Activated naive CD8-positive, alpha-beta T cell treated with anti-CD3 and anti-CD28 coated beads, Interleukin-2, amount 50 U/mL, for 24 hours (primary cell): ENCODE results near the gene NDUFA12.

Source experiments
- ATAC-seq: fragments of 150-1000 bp; cut with Tn5 transposase; one replicate; pipeline ENCODE4 v1.10.0; 2021
- DNase-seq: peaks from one replicate; pipeline ENCODE4 v3.0.0; 2021
- H3K27ac Mint-ChIP-seq: one replicate; pipeline ENCODE4 v1.8.0; 2021; ENCODE audit warnings: mild to moderate bottlenecking, mixed read lengths
- H3K27me3 Mint-ChIP-seq: one replicate; pipeline ENCODE4 v1.8.0; 2021; ENCODE audit warnings: mixed read lengths
- H3K36me3 Mint-ChIP-seq: one replicate; pipeline ENCODE4 v1.8.0; 2021; ENCODE audit warnings: low read depth, mixed read lengths
- H3K4me1 Mint-ChIP-seq: one replicate; pipeline ENCODE4 v1.8.0; 2021; ENCODE audit warnings: mixed read lengths
- H3K4me3 Mint-ChIP-seq: one replicate; pipeline ENCODE4 v1.8.0; 2021; ENCODE audit warnings: mild to moderate bottlenecking, moderate library complexity, mixed read lengths
- H3K9me3 Mint-ChIP-seq: one replicate; pipeline ENCODE4 v1.8.0; 2021; ENCODE audit warnings: mixed read lengths

NDUFA12 gene

GRCh38 chr12:94969424-94969823, 34.1 kb downstream of the NDUFA12 start:
- Mint-ChIP-seq H3K4me3 (no peak overlapping the region), H3K4me1 (peaks cover 3% of the 10 kb centered on the region), H3K27me3 (no peaks in the 10 kb centered on the region), H3K9me3 (no peaks in the 10 kb centered on the region), H3K27ac (no peak overlapping the region), H3K36me3 (peaks cover 18% of the 10 kb centered on the region)
- DNase-seq: no peak
- ATAC-seq: no peak

GRCh38 chr12:94965982-94966630, 37.4 kb downstream of the NDUFA12 start:
- no peak for DNase-seq
- H3K4me3 Mint-ChIP-seq: no peak overlapping the region
- H3K27ac Mint-ChIP-seq: no peak overlapping the region
- no peaks in the 10 kb centered on the region for H3K4me1 Mint-ChIP-seq
- H3K36me3 Mint-ChIP-seq: peaks cover 12% of the 10 kb centered on the region
- ATAC-seq: no peak
- no peaks in the 10 kb centered on the region for H3K9me3 Mint-ChIP-seq
- no peaks in the 10 kb centered on the region for H3K27me3 Mint-ChIP-seq

- Mint-ChIP-seq H3K4me3 (no peak overlapping the region), H3K9me3 (no peaks in the 10 kb centered on the region), H3K36me3 (no peaks in the 10 kb centered on the region), H3K27ac (no peak overlapping the region), H3K4me1 (no peaks in the 10 kb centered on the region), H3K27me3 (no peaks in the 10 kb centered on the region)
- DNase-seq (no peak), ATAC-seq (no peak)
These were observed 39.8 kb downstream of the NDUFA12 start for GRCh38 chr12:94963649-94964048.

GRCh38 chr12:94962670-94963069, 40.8 kb downstream of the NDUFA12 start:
- H3K36me3 Mint-ChIP-seq: no peaks in the 10 kb centered on the region
- no peaks in the 10 kb centered on the region for H3K4me1 Mint-ChIP-seq
- H3K27me3 Mint-ChIP-seq: no peaks in the 10 kb centered on the region
- no peak for DNase-seq
- H3K27ac Mint-ChIP-seq: no peak overlapping the region
- no peak overlapping the region for H3K4me3 Mint-ChIP-seq
- no peak for ATAC-seq
- H3K9me3 Mint-ChIP-seq: no peaks in the 10 kb centered on the region

GRCh38 chr12:94961911-94962310, 41.6 kb downstream of the NDUFA12 start:
- Mint-ChIP-seq H3K9me3 (no peaks in the 10 kb centered on the region), H3K4me3 (no peak overlapping the region), H3K27ac (no peak overlapping the region), H3K4me1 (no peaks in the 10 kb centered on the region), H3K27me3 (no peaks in the 10 kb centered on the region), H3K36me3 (no peaks in the 10 kb centered on the region)
- DNase-seq: no peak
- ATAC-seq: no peak

- ATAC-seq (no peak), DNase-seq (no peak)
- no peaks in the 10 kb centered on the region for H3K36me3 Mint-ChIP-seq
- no peaks in the 10 kb centered on the region for H3K4me1 Mint-ChIP-seq
- no peak overlapping the region for H3K4me3 Mint-ChIP-seq
- no peaks in the 10 kb centered on the region for H3K27me3 Mint-ChIP-seq
- H3K9me3 Mint-ChIP-seq: no peaks in the 10 kb centered on the region
- H3K27ac Mint-ChIP-seq: no peak overlapping the region
These were observed 42.2 kb downstream of the NDUFA12 start for GRCh38 chr12:94961256-94961824.

GRCh38 chr12:94957006-94957405, 46.5 kb downstream of the NDUFA12 start:
- DNase-seq (no peak), ATAC-seq (no peak)
- H3K4me3 Mint-ChIP-seq: no peak overlapping the region
- H3K27ac Mint-ChIP-seq: no peak overlapping the region
- H3K36me3 Mint-ChIP-seq: no peaks in the 10 kb centered on the region
- no peaks in the 10 kb centered on the region for H3K9me3 Mint-ChIP-seq
- H3K27me3 Mint-ChIP-seq: peaks cover 14% of the 10 kb centered on the region
- peaks cover 14% of the 10 kb centered on the region for H3K4me1 Mint-ChIP-seq

- no peak overlapping the region for H3K4me3 Mint-ChIP-seq
- H3K27me3 Mint-ChIP-seq: peaks cover 15% of the 10 kb centered on the region
- peaks cover 14% of the 10 kb centered on the region for H3K4me1 Mint-ChIP-seq
- DNase-seq: no peak
- H3K27ac Mint-ChIP-seq: no peak overlapping the region
- ATAC-seq: peak; percentile 49
- H3K36me3 Mint-ChIP-seq: no peaks in the 10 kb centered on the region
- no peaks in the 10 kb centered on the region for H3K9me3 Mint-ChIP-seq
These were observed 48.4 kb downstream of the NDUFA12 start for GRCh38 chr12:94954948-94955592.

GRCh38 chr12:94954029-94954685, 49.3 kb downstream of the NDUFA12 start:
- no peak overlapping the region for H3K27ac Mint-ChIP-seq
- H3K4me1 Mint-ChIP-seq: peaks cover 14% of the 10 kb centered on the region
- no peaks in the 10 kb centered on the region for H3K36me3 Mint-ChIP-seq
- peaks cover 19% of the 10 kb centered on the region for H3K27me3 Mint-ChIP-seq
- no peak overlapping the region for H3K4me3 Mint-ChIP-seq
- DNase-seq: no peak
- no peaks in the 10 kb centered on the region for H3K9me3 Mint-ChIP-seq
- ATAC-seq: no peak

GRCh38 chr12:94952325-94952724, 51.2 kb downstream of the NDUFA12 start:
- Mint-ChIP-seq H3K4me1 (peaks cover 14% of the 10 kb centered on the region), H3K27me3 (peaks cover 19% of the 10 kb centered on the region), H3K27ac (no peak overlapping the region), H3K9me3 (no peaks in the 10 kb centered on the region), H3K36me3 (no peaks in the 10 kb centered on the region), H3K4me3 (no peak overlapping the region)
- no peak for DNase-seq
- no peak for ATAC-seq

GRCh38 chr12:94951071-94951934, 52.2 kb downstream of the NDUFA12 start:
- DNase-seq (no peak), ATAC-seq (no peak)
- no peak overlapping the region for H3K4me3 Mint-ChIP-seq
- peaks cover 14% of the 10 kb centered on the region for H3K4me1 Mint-ChIP-seq
- peaks cover 22% of the 10 kb centered on the region for H3K27me3 Mint-ChIP-seq
- H3K27ac Mint-ChIP-seq: no peak overlapping the region
- H3K36me3 Mint-ChIP-seq: no peaks in the 10 kb centered on the region
- no peaks in the 10 kb centered on the region for H3K9me3 Mint-ChIP-seq

GRCh38 chr12:94948232-94948810, 55.2 kb downstream of the NDUFA12 start:
- Mint-ChIP-seq H3K27ac (no peak overlapping the region), H3K4me1 (peaks cover 17% of the 10 kb centered on the region), H3K36me3 (peaks cover 3% of the 10 kb centered on the region), H3K4me3 (no peak overlapping the region), H3K27me3 (peaks cover 20% of the 10 kb centered on the region), H3K9me3 (peaks cover 19% of the 10 kb centered on the region)
- ATAC-seq: no peak
- DNase-seq: no peak

GRCh38 chr12:94942663-94943062, 60.8 kb downstream of the NDUFA12 start:
- peaks cover 6% of the 10 kb centered on the region for H3K36me3 Mint-ChIP-seq
- DNase-seq: no peak
- peaks cover 44% of the 10 kb centered on the region for H3K4me1 Mint-ChIP-seq
- no peak for ATAC-seq
- H3K27ac Mint-ChIP-seq: peak overlapping the region; percentile 55
- peaks cover 11% of the 10 kb centered on the region for H3K27me3 Mint-ChIP-seq
- no peak overlapping the region for H3K4me3 Mint-ChIP-seq
- H3K9me3 Mint-ChIP-seq: peaks cover 19% of the 10 kb centered on the region

- H3K27ac Mint-ChIP-seq: peak overlapping the region; percentile 55
- DNase-seq (peak; percentile 51), ATAC-seq (peak; percentile 96)
- peaks cover 6% of the 10 kb centered on the region for H3K36me3 Mint-ChIP-seq
- H3K4me1 Mint-ChIP-seq: peaks cover 44% of the 10 kb centered on the region
- H3K4me3 Mint-ChIP-seq: no peak overlapping the region
- H3K9me3 Mint-ChIP-seq: peaks cover 19% of the 10 kb centered on the region
- H3K27me3 Mint-ChIP-seq: peaks cover 8% of the 10 kb centered on the region
These were observed 62.0 kb downstream of the NDUFA12 start for GRCh38 chr12:94941440-94941862.
